GM12865 (cell line): ENCODE results near the gene SURF4.

ENCODE experiments used
- DNase-seq: peaks from one replicate; pipeline ENCODE4 v3.0.0; 2010; ENCODE audit warnings: low read depth
- H3K4me3 ChIP-seq: 2 replicates; pipeline ENCODE4 v1.5.1; 2011; ENCODE audit warnings: mild to moderate bottlenecking, low read depth, low read length, control low read depth
- CTCF ChIP-seq: IDR thresholded peaks from 2 replicates; pipeline ENCODE4 v1.5.1; 2011; ENCODE audit warnings: low read length, control low read depth, low read depth, inconsistent platforms; ENCODE audit not compliant: insufficient read depth; ENCODE audit errors: missing control alignments

SURF4 gene

GRCh38 chr9:133351526-133351907 lies 24.3 kb downstream of the SURF4 start:
- no peak for TF ChIP-seq CTCF
- no peak for DNase-seq
- no peak overlapping the region for H3K4me3 ChIP-seq

GRCh38 chr9:133349965-133350616 lies 25.8 kb downstream of the SURF4 start:
- H3K4me3 ChIP-seq = peak overlapping the region; percentile 92
- no peak for TF ChIP-seq CTCF
- DNase-seq = no peak

- no peak for TF ChIP-seq CTCF
These were observed 26.9 kb downstream of the SURF4 start for GRCh38 chr9:133348718-133349573.

GRCh38 chr9:133347985-133348717 lies 27.7 kb downstream of the SURF4 start, which contains the start of the genes MED22 and RPL7A:
TSS of gene MED22 (minus strand) at chr9:133348131. CDS start at chr9:133346662, 1,469 bp downstream.
TSS of gene RPL7A (plus strand) at chr9:133348218. CDS start at chr9:133348244, 26 bp downstream.
- peak; percentile 97 for DNase-seq
- peak within 1 kb of the TSS; percentile 92 for H3K4me3 ChIP-seq
- no peak for TF ChIP-seq CTCF

More at GRCh38 chr9:133348718-133349573, 26.9 kb downstream of the SURF4 start:
- DNase-seq = no peak
- H3K4me3 ChIP-seq = peak overlapping the region; percentile 92

DNA sequence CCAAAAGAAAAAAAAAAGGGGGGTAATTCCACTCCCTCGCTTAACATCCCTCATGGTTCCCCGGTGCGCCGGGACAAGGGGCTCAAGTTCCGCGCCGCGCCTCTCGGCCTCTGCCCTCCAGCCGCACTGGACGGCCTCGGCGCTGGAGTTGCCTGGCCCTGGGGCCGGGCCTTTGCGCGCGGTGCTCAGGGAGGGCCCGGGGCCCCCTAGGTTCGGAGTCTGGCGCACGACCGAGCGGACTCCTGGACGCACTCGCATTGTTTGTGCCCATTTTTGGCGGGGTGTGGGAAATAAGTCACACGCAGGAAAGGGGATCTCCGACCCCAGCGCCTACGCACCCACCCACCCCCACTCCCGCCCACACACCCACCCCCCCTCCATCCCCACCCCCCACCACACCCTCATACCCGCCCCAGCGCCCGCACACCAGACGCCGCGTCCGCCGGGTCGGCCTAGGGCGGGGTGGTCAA lies 28.3 kb downstream of the SURF4 start:
- H3K4me3 ChIP-seq = peak overlapping the region; percentile 92
- peak; percentile 66 for DNase-seq
- no peak for TF ChIP-seq CTCF

DNA sequence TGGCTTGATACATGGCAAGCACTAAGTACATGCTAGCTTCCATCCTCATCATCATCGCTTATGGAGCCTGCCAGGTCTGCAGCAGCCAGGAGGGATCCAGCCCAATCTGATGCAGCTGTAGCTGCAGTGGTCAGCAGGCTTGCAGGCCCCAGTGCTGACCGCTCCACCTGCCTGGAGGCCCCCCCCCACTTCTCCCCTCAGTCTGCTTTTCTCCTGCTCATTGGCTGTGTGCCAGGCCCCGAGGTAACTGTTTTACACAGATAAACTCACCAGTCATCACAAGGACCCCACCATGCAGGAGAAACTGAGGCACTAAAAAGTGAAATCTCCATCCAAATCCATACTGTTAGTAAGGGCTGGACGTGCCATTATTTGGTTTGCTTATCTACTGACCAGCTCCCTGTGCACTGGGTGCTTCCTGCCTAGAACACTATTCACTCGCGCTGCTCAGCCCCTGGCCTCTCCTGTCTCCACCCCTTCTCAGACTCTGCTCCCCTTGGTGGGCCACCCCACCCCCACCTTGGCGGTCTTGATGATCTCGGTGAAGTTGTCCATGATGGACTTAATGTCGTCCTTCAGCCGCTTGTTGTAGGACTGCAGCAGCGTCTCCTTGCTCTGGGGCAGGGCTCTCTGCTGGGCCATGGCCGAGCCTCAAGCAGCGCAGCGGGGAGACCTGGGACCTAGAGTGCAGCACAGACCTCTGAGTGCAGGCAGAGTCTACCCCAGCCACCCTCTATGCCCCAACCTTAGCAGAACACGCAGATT lies 29.7 kb downstream of the SURF4 start:
- TF ChIP-seq CTCF = no peak
- no peak for DNase-seq
- H3K4me3 ChIP-seq = peak overlapping the region; percentile 92
